ENCODE measurements around the gene DLGAP1.

- no peak for TF ChIP-seq CHD1 (IDR thresholded peaks at IDR 0.05; ENCODE audit: low read depth, low read length)
- TF ChIP-seq CTCF (conservative IDR thresholded peaks at IDR 0.05; ENCODE audit: low read depth, low read length) = no peak
- TF ChIP-seq MXI1 (IDR thresholded peaks at IDR 0.05; ENCODE audit: borderline replicate concordance, low read depth, low read length) = no peak
- TF ChIP-seq POLR2A (IDR thresholded peaks at IDR 0.05; ENCODE audit: low read depth, low read length) = no peak
- no peak for TF ChIP-seq RAD21 (IDR thresholded peaks at IDR 0.05; ENCODE audit: low read length)
- TF ChIP-seq FOS (IDR thresholded peaks at IDR 0.05; ENCODE audit: low read depth, low read length) = no peak
- no peak for TF ChIP-seq MAZ (IDR thresholded peaks at IDR 0.05; ENCODE audit: borderline replicate concordance, low read depth, low read length)
- no peak for TF ChIP-seq USF2 (IDR thresholded peaks at IDR 0.05; ENCODE audit: low read depth, low read length)
- TF ChIP-seq SMC3 (IDR thresholded peaks at IDR 0.05; ENCODE audit: low read depth, low read length) = no peak
Measured at GRCh38 chr18:4318311-4318710, 136.8 kb downstream of the DLGAP1 start.
